Endothelial cell of umbilical vein (primary cell): Measurements from ENCODE around the gene RFX7. TPM values are rescaled to one million over a fixed set of nuclear protein-coding genes. Genes with fewer than 3 reads are reported as not detected.

ENCODE experiments used
- BruUV-seq: library from RNA; stranded (reverse); fragments of 400-500 nt; replicated peaks from 2 replicates; lab custom pipeline; 2021; lab: Mats Ljungman, UMichigan
- CTCF ChIA-PET: fragments of 300-600, 350-600 bp; sonication (Branson Sonifier 250); formaldehyde crosslinking; loops from one replicate; lab custom pipeline; 2021; ENCODE audit warnings: antibody characterized with exemption, inconsistent platforms; lab: Charles Lee
- POLR2A ChIA-PET: fragments of 300-600, 350-600 bp; sonication (Branson Sonifier 250); formaldehyde crosslinking; loops from one replicate; lab custom pipeline; 2021; ENCODE audit warnings: antibody characterized with exemption, inconsistent platforms; lab: Charles Lee
- DNase-seq: peaks from one replicate; pipeline ENCODE4 v3.0.0-alpha.2; 2011; ENCODE audit warnings: low read depth, low spot score
- FAIRE-seq: peaks from 2 replicates; lab custom pipeline; 2011; peaks lifted over from hg19 to GRCh38; lab: Jason Lieb, UNC
- H2AFZ ChIP-seq: 2 replicates; pipeline ENCODE4 v1.6.0; 2012; ENCODE audit warnings: low read depth, low read length, control low read depth, inconsistent platforms
- H3K27ac ChIP-seq: 2 replicates; pipeline ENCODE4 v1.5.1; 2011; ENCODE audit warnings: low read depth, mild to moderate bottlenecking, control low read depth, low read length, moderate library complexity; ENCODE audit not compliant: insufficient read depth
- H3K27me3 ChIP-seq, 2 experiments: 2 replicates each; pipeline versions ENCODE4 v1.6.0 to v1.6.1; 2011; ENCODE audit warnings: low read length in 2 of 2, mixed read lengths in 1 of 2; ENCODE audit not compliant: control insufficient read depth in 2 of 2, insufficient read depth in 2 of 2
- H3K36me3 ChIP-seq, 2 experiments: 2 replicates in 1 of 2; 3 replicates in 1 of 2; pipeline ENCODE4 v1.5.1; 2011; ENCODE audit warnings: low read length in 2 of 2, mild to moderate bottlenecking in 1 of 2, moderate library complexity in 1 of 2; ENCODE audit not compliant: control insufficient read depth in 2 of 2, insufficient read depth in 2 of 2; ENCODE audit errors: extremely low read depth in 1 of 2
- H3K4me1 ChIP-seq: 3 replicates; pipeline ENCODE4 v1.5.1; 2011; ENCODE audit warnings: mild to moderate bottlenecking, low read length; ENCODE audit not compliant: control insufficient read depth, insufficient read depth; ENCODE audit errors: extremely low read depth
- H3K4me2 ChIP-seq: 2 replicates; pipeline ENCODE4 v1.6.1; 2011; ENCODE audit warnings: low read length, control low read depth, mixed read lengths; ENCODE audit not compliant: insufficient read depth
- H3K4me3 ChIP-seq, 3 experiments: fragments of 200-600 bp in 1 of 3; sonication (generic), shearing (Covaris generic) in 1 of 3; replicated peaks in 1 of 3; 2 replicates each; pipeline ENCODE4 v1.5.1; 2011 to 2016; ENCODE audit warnings: control low read depth in 3 of 3, low read length in 3 of 3, mild to moderate bottlenecking in 2 of 3, inconsistent platforms in 1 of 3, low read depth in 1 of 3, moderate library complexity in 1 of 3; ENCODE audit not compliant: insufficient read depth in 1 of 3
- H3K79me2 ChIP-seq: 2 replicates; pipeline ENCODE4 v1.6.0; 2012; ENCODE audit warnings: low read length, inconsistent platforms; ENCODE audit not compliant: control insufficient read depth, insufficient read depth
- H3K9ac ChIP-seq: replicated peaks from 2 replicates; pipeline ENCODE3; 2011; ENCODE audit warnings: low read length, control low read depth; ENCODE audit not compliant: insufficient read depth; ENCODE audit errors: extremely low read depth
- H3K9me1 ChIP-seq: replicated peaks from 3 replicates; pipeline ENCODE4 v1.6.0; 2011; ENCODE audit warnings: mild to moderate bottlenecking, low read length; ENCODE audit not compliant: control insufficient read depth, insufficient read depth; ENCODE audit errors: extremely low read depth
- H3K9me3 ChIP-seq: replicated peaks from 2 replicates; pipeline ENCODE4 v1.5.1; 2012; ENCODE audit warnings: low read length, inconsistent platforms; ENCODE audit not compliant: control insufficient read depth, insufficient read depth
- H4K20me1 ChIP-seq: replicated peaks from 2 replicates; pipeline ENCODE3; 2011; ENCODE audit warnings: mild to moderate bottlenecking, low read length; ENCODE audit not compliant: control insufficient read depth, insufficient read depth; ENCODE audit errors: extremely low read depth
- EZH2 ChIP-seq: IDR thresholded peaks from 2 replicates; pipeline ENCODE4 v1.6.1; 2012; ENCODE audit warnings: borderline replicate concordance, low read depth, mild to moderate bottlenecking, moderate library complexity, low read length, inconsistent platforms; ENCODE audit not compliant: severe bottlenecking
- FOS ChIP-seq: IDR thresholded peaks from 2 replicates; pipeline ENCODE4 v1.6.1; 2011; ENCODE audit warnings: mild to moderate bottlenecking, low read length, moderate library complexity, borderline replicate concordance; ENCODE audit not compliant: insufficient read depth
- GATA2 ChIP-seq: IDR thresholded peaks from 2 replicates; pipeline ENCODE4 v1.7.0; 2011; ENCODE audit warnings: low read depth, mild to moderate bottlenecking, moderate library complexity, mixed read lengths, low read length; ENCODE audit not compliant: insufficient read length, insufficient read depth
- JUN ChIP-seq: IDR thresholded peaks from 2 replicates; pipeline ENCODE4 v1.6.1; 2011; ENCODE audit warnings: borderline replicate concordance, low read depth; ENCODE audit not compliant: insufficient read length, insufficient read depth
- MYC ChIP-seq: IDR thresholded peaks from one replicate; pipeline ENCODE4 v1.6.1; 2011; ENCODE audit warnings: mild to moderate bottlenecking, low read depth, low read length
- POLR2A ChIP-seq: IDR thresholded peaks from 2 replicates; pipeline ENCODE4 v1.6.1; 2012; ENCODE audit warnings: low read depth, mild to moderate bottlenecking, control low read depth, low read length
- POLR2AphosphoS5 ChIP-seq: IDR thresholded peaks from 2 replicates; pipeline ENCODE4 v1.6.1; 2012; ENCODE audit warnings: low read depth, mild to moderate bottlenecking, control low read depth, low read length, moderate library complexity; ENCODE audit not compliant: insufficient read depth
- dilution Hi-C: fragments of 300-500 bp; cut with MboI; formaldehyde crosslinking; loops from one replicate; pipeline ENCODE4 v1.15.0; 2019; ENCODE audit warnings: low sequenced_read_pairs; ENCODE audit not compliant: extremely low pct_ligation_motif_present
- intact Hi-C: fragments of 100-400 bp; cut with micrococcal nuclease; formaldehyde crosslinking; loops from one replicate; pipeline ENCODE4 v1.10.0; 2022
- polyA plus RNA-seq, 4 experiments: library from polyadenylated mRNA; depleted of rRNA in 3 of 4; stranded (reverse) in 3 of 4; unstranded in 1 of 4; fragments of >200 nt; gene quantifications; 2 replicates each; pipeline versions ENCODE4 v1.2.1 to v1.2.3, GENCODE V29; 2011 to 2012; ENCODE audit warnings: missing spikeins in 1 of 4
- total RNA-seq: library from RNA; stranded (reverse); gene quantifications from 2 replicates; pipeline ENCODE4 v1.2.3, GENCODE V29; 2021
- TF ChIP-seq, protein P1 (sequence below), 2 donors: IDR thresholded peaks; 1 replicate in 1 of 2; 2 replicates in 1 of 2; pipeline ENCODE4 v1.5.1; 2011; ENCODE audit warnings: low read length in 2 of 2, mild to moderate bottlenecking in 2 of 2, moderate library complexity in 2 of 2, control low read depth in 1 of 2, inconsistent platforms in 1 of 2, low read depth in 1 of 2; ENCODE audit not compliant: insufficient read depth in 1 of 2; ENCODE audit errors: extremely low read depth in 1 of 2
- TF ChIP-seq, protein P2 (sequence below): IDR thresholded peaks from 2 replicates; pipeline ENCODE4 v1.6.1; 2011; ENCODE audit not compliant: insufficient read depth, insufficient read length

Gene RFX7
- total and polyA plus RNA-seq, 2 donors (not counting 3 experiments of a cell fraction or from before 2014, with no cell fraction given), result 6.3 to 23.0 TPM

DNA sequence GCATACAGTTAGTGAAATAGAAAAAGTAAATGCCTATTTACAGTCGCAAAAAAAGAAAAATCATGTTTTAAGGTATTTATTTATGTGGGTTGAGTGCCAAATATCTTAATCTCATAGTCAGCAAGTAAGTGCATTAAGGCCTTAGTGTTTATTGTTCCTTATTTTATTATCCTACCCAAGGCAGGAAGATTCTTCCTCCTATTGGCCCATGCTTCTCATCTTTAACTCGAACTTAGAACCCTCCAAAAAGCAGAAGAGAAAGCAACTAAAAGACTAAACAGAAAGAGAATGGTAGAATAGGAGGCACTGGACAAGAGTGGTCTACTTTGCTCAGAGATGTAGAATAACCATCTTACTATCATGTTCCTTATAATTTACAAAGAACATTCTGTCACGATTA, 7.5 kb downstream of the RFX7 start:
- intact Hi-C loops, result no loop called here
- Histone ChIP-seq H3K27me3 (no peaks in the 10 kb centered on the region), H4K20me1 (peaks cover 10% of the 10 kb centered on the region), H3K4me3 (no peak overlapping the region), H3K4me2 (no peak overlapping the region), H3K79me2 (peaks cover 70% of the 10 kb centered on the region), H3K27ac (no peak overlapping the region), H3K4me1 (peaks cover 5% of the 10 kb centered on the region), H3K9ac (no peak overlapping the region), H3K9me1 (no peaks in the 10 kb centered on the region), H3K36me3 (peaks cover 0 to 2% of the 10 kb centered on the region in 2 experiments), H2AFZ (no peak overlapping the region), H3K9me3 (peaks cover 2% of the 10 kb centered on the region)
- no TSS peak for BruUV-seq
- TF ChIP-seq, protein P1, sequence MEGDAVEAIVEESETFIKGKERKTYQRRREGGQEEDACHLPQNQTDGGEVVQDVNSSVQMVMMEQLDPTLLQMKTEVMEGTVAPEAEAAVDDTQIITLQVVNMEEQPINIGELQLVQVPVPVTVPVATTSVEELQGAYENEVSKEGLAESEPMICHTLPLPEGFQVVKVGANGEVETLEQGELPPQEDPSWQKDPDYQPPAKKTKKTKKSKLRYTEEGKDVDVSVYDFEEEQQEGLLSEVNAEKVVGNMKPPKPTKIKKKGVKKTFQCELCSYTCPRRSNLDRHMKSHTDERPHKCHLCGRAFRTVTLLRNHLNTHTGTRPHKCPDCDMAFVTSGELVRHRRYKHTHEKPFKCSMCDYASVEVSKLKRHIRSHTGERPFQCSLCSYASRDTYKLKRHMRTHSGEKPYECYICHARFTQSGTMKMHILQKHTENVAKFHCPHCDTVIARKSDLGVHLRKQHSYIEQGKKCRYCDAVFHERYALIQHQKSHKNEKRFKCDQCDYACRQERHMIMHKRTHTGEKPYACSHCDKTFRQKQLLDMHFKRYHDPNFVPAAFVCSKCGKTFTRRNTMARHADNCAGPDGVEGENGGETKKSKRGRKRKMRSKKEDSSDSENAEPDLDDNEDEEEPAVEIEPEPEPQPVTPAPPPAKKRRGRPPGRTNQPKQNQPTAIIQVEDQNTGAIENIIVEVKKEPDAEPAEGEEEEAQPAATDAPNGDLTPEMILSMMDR (IDR thresholded peaks at IDR 0.05; ENCODE audit: extremely low read depth in 1 of 2, insufficient read depth in 1 of 2, low read depth in 1 of 2, low read length in 2 of 2), result no peak
- TF ChIP-seq JUN (no peak), MYC (no peak), POLR2A (no peak), GATA2 (no peak), EZH2 (no peak), FOS (no peak), POLR2AphosphoS5 (no peak)
- TF ChIP-seq, protein P2, sequence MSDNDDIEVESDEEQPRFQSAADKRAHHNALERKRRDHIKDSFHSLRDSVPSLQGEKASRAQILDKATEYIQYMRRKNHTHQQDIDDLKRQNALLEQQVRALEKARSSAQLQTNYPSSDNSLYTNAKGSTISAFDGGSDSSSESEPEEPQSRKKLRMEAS, result no peak
- ChIA-PET POLR2A (no interaction called here), CTCF (interaction anchor here (1.5 to 1.7 kb wide), 2 partner anchors 10 kb away, joined by 4 to 6 read pairs; no protein-coding TSS in a partner anchor)
- no peak for DNase-seq
- dilution Hi-C loops, result no loop called here
- no peak for FAIRE-seq
